Thyroid gland (tissue), 4 donors: ENCODE data around the gene PPM1F. TPM values are rescaled to one million over a fixed set of nuclear protein-coding genes. Genes with fewer than 3 reads are reported as not detected.

ENCODE experiments used
- DNase-seq, 2 donors: peaks; one replicate each; pipeline ENCODE4 v3.0.0-alpha.2; 2019
- H3K27ac ChIP-seq, 3 donors: fragments of 200-600 bp; sonication (generic); 1 replicate in 2 of 3; 2 replicates in 1 of 3; pipeline ENCODE4 v1.5.1; 2016 to 2019; ENCODE audit warnings: mild to moderate bottlenecking in 1 of 3, moderate library complexity in 1 of 3
- H3K27me3 ChIP-seq: fragments of 200-600 bp; sonication (generic); one replicate; pipeline ENCODE4 v1.5.1; 2019
- H3K36me3 ChIP-seq, 2 donors: fragments of 200-600 bp; sonication (generic); one replicate each; pipeline ENCODE4 v1.5.1; 2016 to 2019
- H3K4me1 ChIP-seq, 2 donors: fragments of 200-600 bp; sonication (generic); one replicate each; pipeline ENCODE4 v1.5.1; 2017 to 2019
- H3K4me3 ChIP-seq, 3 donors: fragments of 200-600 bp; sonication (generic); replicated peaks in 1 of 3; 1 replicate in 2 of 3; 2 replicates in 1 of 3; pipeline ENCODE4 v1.5.1; 2016; ENCODE audit warnings: mild to moderate bottlenecking in 1 of 3
- H3K9me3 ChIP-seq: fragments of 200-600 bp; sonication (generic); one replicate; pipeline ENCODE4 v1.5.1; 2017
- POLR2A ChIP-seq, 2 donors: fragments of 450-650 bp; IDR thresholded peaks; one replicate each; pipeline ENCODE4 v1.6.1; 2017; ENCODE audit warnings: antibody characterized with exemption in 2 of 2, mild to moderate bottlenecking in 2 of 2, moderate library complexity in 1 of 2
- WGBS, 2 donors: methylation state at CpG; one replicate each; pipeline ENCODE4 v1.1.5; 2017; 5-methylcytosine and 5-hydroxymethylcytosine counted together
- intact Hi-C: fragments of 100-400 bp; cut with DNase I; formaldehyde crosslinking; loops from one replicate; pipeline ENCODE4 v1.15.1; 2023
- total RNA-seq, 4 donors: library from RNA; depleted of rRNA; stranded (reverse); fragments of >200 nt; gene quantifications; one replicate each; pipeline ENCODE4 v1.2.3, GENCODE V29; 2016
- TF ChIP-seq, protein P1 (sequence below), 6 experiments: fragments of 200-600 bp in 3 of 6; fragments of 450-650 bp in 3 of 6; sonication (generic) in 3 of 6; IDR thresholded peaks; one replicate each; pipeline ENCODE4 v1.5.1; 2016 to 2019; ENCODE audit warnings: antibody characterized with exemption in 6 of 6, mild to moderate bottlenecking in 2 of 6, inconsistent platforms in 1 of 6, moderate library complexity in 1 of 6

Gene PPM1F
- total RNA-seq, 4 donors from 2014 or later: 19.5 to 27.5 (median 26.2) TPM

DNA sequence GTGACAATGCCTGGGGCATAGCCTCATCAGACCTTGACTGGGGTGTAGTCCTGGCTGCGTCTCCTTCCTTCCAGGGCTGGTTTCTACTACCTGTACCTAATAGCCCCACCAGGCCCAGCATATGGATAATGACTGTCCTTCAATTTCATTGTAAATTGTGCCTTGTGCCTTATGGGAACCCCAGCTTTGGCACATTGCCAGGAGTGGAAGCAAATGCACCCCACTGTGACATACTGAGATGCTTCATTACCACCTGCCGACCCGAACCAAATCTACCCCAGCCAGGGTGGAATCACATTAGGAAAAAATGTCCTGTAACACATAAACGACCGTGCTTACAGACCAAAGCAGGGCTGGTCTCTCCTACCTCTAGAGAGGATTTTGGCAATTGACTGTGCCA is 22.6 kb upstream of the PPM1F start:
- Histone ChIP-seq H3K4me1 (no peaks in the 10 kb centered on the region), H3K27ac (no peak overlapping the region), H3K4me3 (no peak overlapping the region), H3K9me3 (no peaks in the 10 kb centered on the region), H3K27me3 (no peaks in the 10 kb centered on the region), H3K36me3 (peaks cover 17 to 35% of the 10 kb centered on the region in 2 donors)
- 89 to 96% methylated on average over 4 to 5 of the region's 5 CpGs for WGBS, 2 donors
- intact Hi-C loops: no loop called here
- TF ChIP-seq, protein P1, sequence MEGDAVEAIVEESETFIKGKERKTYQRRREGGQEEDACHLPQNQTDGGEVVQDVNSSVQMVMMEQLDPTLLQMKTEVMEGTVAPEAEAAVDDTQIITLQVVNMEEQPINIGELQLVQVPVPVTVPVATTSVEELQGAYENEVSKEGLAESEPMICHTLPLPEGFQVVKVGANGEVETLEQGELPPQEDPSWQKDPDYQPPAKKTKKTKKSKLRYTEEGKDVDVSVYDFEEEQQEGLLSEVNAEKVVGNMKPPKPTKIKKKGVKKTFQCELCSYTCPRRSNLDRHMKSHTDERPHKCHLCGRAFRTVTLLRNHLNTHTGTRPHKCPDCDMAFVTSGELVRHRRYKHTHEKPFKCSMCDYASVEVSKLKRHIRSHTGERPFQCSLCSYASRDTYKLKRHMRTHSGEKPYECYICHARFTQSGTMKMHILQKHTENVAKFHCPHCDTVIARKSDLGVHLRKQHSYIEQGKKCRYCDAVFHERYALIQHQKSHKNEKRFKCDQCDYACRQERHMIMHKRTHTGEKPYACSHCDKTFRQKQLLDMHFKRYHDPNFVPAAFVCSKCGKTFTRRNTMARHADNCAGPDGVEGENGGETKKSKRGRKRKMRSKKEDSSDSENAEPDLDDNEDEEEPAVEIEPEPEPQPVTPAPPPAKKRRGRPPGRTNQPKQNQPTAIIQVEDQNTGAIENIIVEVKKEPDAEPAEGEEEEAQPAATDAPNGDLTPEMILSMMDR (IDR thresholded peaks at IDR 0.05): no peak
- no peak for DNase-seq

DNA sequence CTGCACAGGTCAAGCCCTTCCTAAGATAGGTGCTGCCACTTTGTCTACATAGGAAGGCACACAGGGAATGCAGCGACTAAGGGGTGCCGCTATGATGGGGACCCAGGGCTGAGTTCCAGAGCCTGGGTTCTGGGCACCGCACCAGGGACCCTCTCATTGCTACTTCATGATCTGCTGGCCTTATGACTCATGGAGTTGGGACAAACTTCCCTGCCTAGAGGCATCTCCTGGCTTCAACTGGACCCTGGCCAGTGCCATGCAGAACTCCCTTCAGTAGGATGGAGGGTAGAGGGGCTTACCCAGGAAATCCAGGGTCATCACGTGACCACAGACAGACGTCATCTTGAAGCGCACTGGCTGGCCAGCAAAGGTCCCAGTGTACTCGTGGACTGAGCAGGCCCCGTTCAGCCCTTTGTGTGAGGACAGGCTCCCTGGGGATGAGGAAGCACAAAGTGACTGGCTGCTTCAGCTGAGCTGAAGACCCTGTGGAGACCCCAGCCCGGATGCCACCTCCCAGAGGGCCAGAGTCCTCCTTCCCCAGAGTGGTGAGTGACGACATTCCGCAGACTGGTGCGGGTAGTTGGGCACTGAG is 21.5 kb upstream of the PPM1F start:
- DNase-seq: no peak
- TF ChIP-seq, protein P1 (IDR thresholded peaks at IDR 0.05): no peak
- TF ChIP-seq POLR2A (IDR thresholded peaks at IDR 0.05): no peak
- Histone ChIP-seq H3K4me1 (no peaks in the 10 kb centered on the region), H3K4me3 (no peak overlapping the region), H3K27ac (no peak overlapping the region), H3K36me3 (peaks cover 17 to 46% of the 10 kb centered on the region in 2 donors), H3K9me3 (no peaks in the 10 kb centered on the region), H3K27me3 (no peaks in the 10 kb centered on the region)
- intact Hi-C loops: loop anchor here (5.0 kb wide), 1 partner anchor 57 kb away; no protein-coding TSS in a partner anchor
- 85 to 98% methylated on average over 6 to 9 of the region's 12 CpGs for WGBS, 2 donors

DNA sequence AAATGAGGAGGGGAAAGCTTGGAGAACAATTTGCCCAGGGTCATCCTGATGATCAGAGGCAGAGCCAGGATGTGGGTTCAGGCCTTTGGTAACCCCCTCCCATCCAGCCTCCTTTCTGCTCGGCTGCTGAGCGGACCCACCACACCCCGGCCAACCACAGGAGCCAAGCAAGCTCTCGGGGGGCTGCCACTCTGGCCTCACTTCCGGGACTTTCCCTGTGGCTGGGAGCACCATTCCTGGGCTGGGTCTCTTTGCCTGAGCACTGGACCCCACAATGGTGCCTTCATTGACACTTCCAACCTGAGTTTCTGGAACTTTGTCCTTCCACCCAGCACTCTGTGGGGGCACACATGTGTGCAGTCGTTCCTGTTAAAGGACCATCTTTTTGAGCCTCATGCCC is 20.2 kb upstream of the PPM1F start:
- Histone ChIP-seq H3K4me1 (no peaks in the 10 kb centered on the region), H3K9me3 (no peaks in the 10 kb centered on the region), H3K36me3 (peaks cover 19 to 47% of the 10 kb centered on the region in 2 donors), H3K27ac (no peak overlapping the region), H3K4me3 (no peak overlapping the region), H3K27me3 (no peaks in the 10 kb centered on the region)
- WGBS, 2 donors: 87 to 96% methylated on average over 5 to 6 of the region's 6 CpGs
- no peak for DNase-seq
- intact Hi-C loops: loop anchor here (5.0 kb wide), 1 partner anchor 56 kb away; no protein-coding TSS in a partner anchor
- TF ChIP-seq POLR2A (IDR thresholded peaks at IDR 0.05): no peak
- TF ChIP-seq, protein P1 (IDR thresholded peaks at IDR 0.05): no peak

DNA sequence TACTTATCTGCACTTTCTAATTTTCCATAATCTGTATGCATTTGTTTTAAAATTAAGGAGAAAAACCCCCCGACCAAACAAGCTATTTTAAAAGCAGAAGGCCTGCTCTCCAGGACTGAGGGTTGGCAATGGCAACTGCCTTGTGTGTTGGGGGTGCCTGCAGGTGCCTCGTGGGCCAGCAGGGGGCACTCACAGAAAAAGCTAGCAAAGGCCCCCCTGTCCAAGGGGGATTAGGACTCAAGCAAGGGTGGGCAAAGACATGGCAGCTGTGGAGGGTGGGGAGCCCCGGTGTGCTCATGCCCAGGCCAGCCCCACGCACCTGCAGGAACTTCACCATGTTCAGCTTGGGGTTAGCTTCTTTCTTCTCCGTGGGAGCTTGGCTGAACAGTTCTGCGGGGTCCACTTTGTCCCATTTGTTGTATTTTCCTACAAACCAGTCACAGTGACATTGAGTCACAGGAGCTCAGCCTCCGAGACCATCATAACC is 19.7 kb upstream of the PPM1F start:
- intact Hi-C loops: loop anchor here (5.0 kb wide), 1 partner anchor 55 kb away; no protein-coding TSS in a partner anchor
- no peaks in the 10 kb centered on the region for H3K4me1 ChIP-seq
- no peaks in the 10 kb centered on the region for H3K9me3 ChIP-seq
- H3K36me3 ChIP-seq: peaks cover 24 to 51% of the 10 kb centered on the region in 2 donors
- H3K27me3 ChIP-seq: no peaks in the 10 kb centered on the region
- 71 to 72% methylated on average over 7 of the region's 7 CpGs for WGBS, 2 donors
- no peak overlapping the region for H3K27ac ChIP-seq
- DNase-seq: peak in 1 of 2 donors; percentile 17
- TF ChIP-seq, protein P1 (IDR thresholded peaks at IDR 0.05): peak in 5 of 6 experiments; percentile 20 to 75 (median 38)
- no peak for TF ChIP-seq POLR2A (IDR thresholded peaks at IDR 0.05)
- H3K4me3 ChIP-seq: no peak overlapping the region

DNA sequence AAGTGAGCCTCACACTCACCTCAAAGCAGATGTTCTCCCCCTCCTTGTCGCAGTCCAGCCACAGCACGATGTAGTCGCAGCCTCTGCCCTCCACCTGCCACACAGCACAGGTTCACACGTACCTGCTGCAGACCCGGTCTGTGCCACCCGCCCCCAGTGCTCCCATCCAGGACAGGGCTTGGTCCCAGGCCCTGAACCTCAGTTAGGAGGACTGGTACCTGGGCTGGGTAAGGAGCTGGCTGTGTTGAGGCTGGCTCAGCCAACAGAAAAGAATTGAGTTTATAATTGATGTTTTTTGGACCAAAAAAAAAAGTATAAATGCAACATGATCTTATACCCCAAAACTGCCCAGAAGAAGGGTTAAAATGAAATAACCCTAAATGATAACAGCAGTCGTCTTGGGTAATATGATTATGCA is 19.2 kb upstream of the PPM1F start:
- no peaks in the 10 kb centered on the region for H3K4me1 ChIP-seq
- DNase-seq: no peak
- no peak overlapping the region for H3K27ac ChIP-seq
- H3K36me3 ChIP-seq: peaks cover 29 to 56% of the 10 kb centered on the region in 2 donors
- intact Hi-C loops: loop anchor here (5.0 kb wide), 1 partner anchor 55 kb away; no protein-coding TSS in a partner anchor
- H3K27me3 ChIP-seq: no peaks in the 10 kb centered on the region
- H3K4me3 ChIP-seq: no peak overlapping the region
- WGBS, 2 donors: 85 to 87% methylated on average over 7 of the region's 7 CpGs
- TF ChIP-seq POLR2A (IDR thresholded peaks at IDR 0.05): no peak
- TF ChIP-seq, protein P1 (IDR thresholded peaks at IDR 0.05): no peak
- no peaks in the 10 kb centered on the region for H3K9me3 ChIP-seq
